Activated naive CD4-positive, alpha-beta T cell treated with anti-CD3 and anti-CD28 coated beads, Interleukin-2, amount 10 ng/mL, durations not matched to agents 7 days and 5 days (primary cell): ENCODE measurements around the gene PAQR9.

Experiments used
- CTCF ChIA-PET: fragments of 350-600 bp; sonication (Branson Sonifier 250); formaldehyde crosslinking; loops from one replicate; lab custom pipeline; 2021; ENCODE audit warnings: antibody characterized with exemption; lab: Charles Lee
- DNase-seq: peaks from one replicate; pipeline ENCODE4 v3.0.0-alpha.2; 2020
- H3K27ac Mint-ChIP-seq: one replicate; pipeline ENCODE4 v1.8.0; 2021; ENCODE audit warnings: mild to moderate bottlenecking, moderate library complexity, mixed read lengths
- H3K27me3 Mint-ChIP-seq: one replicate; pipeline ENCODE4 v1.8.0; 2021; ENCODE audit warnings: mild to moderate bottlenecking, mixed read lengths
- H3K36me3 Mint-ChIP-seq: one replicate; pipeline ENCODE4 v1.8.0; 2021; ENCODE audit warnings: mixed read lengths
- H3K4me1 Mint-ChIP-seq: one replicate; pipeline ENCODE4 v1.8.0; 2021; ENCODE audit warnings: mixed read lengths
- H3K4me3 Mint-ChIP-seq: one replicate; pipeline ENCODE4 v1.8.0; 2021; ENCODE audit warnings: mild to moderate bottlenecking, moderate library complexity, mixed read lengths
- H3K9me3 Mint-ChIP-seq: one replicate; pipeline ENCODE4 v1.8.0; 2021; ENCODE audit warnings: mixed read lengths

Gene PAQR9

DNA sequence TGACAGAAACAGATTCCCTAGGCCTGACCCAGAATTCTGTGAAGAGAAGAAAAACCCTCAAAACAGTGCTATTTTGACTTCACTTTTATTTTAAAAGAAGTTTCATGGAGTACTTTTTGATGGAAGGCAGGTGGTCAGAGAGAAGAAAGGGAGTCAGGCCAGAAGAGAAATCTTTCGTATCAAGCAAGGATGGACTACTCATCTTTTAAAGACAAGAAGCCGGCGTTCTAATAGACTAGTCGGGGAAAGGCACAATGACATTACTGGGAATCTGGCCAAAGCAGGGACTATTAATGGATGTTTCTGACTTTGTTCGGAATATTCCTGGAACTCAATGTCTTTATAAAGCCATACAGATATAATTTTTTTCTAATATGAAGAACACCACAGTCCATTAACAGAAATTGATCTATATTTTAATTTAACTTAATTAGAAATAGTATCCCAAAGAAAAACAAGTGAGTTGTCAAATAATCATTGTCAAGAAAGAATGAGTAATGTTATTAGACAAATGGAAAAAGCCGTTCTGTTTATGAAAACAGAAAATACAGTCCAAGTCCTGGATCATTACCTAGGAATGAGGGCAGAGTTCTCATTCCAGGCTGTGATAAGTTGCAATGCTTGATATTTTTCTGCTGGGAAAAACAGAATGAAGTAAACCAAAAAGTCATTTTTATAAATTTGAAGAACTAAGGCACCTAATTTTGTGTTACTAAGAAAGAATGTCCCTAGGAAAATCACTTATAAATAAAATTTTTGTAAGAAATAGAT lies 50.9 kb downstream of the PAQR9 start:
- H3K9me3 Mint-ChIP-seq, result no peaks in the 10 kb centered on the region
- no peak for DNase-seq
- CTCF ChIA-PET, result no interaction called here
- no peaks in the 10 kb centered on the region for H3K36me3 Mint-ChIP-seq
- peaks cover 33% of the 10 kb centered on the region for H3K27me3 Mint-ChIP-seq
- no peaks in the 10 kb centered on the region for H3K4me1 Mint-ChIP-seq
- H3K27ac Mint-ChIP-seq, result no peak overlapping the region
- no peak overlapping the region for H3K4me3 Mint-ChIP-seq
